ENCODE measurements around the gene HSD17B7. TPM values are rescaled to one million over a fixed set of nuclear protein-coding genes. Genes with fewer than 3 reads are reported as not detected.
"Not testable (repeated sequence)": the region's sequence is repeated elsewhere in the genome, so short reads cannot be mapped to it uniquely, and the experiment has no call there.

Gene HSD17B7
- total RNA-seq, 1 donor from 2014 or later: 4.6 TPM

GRCh38 chr1:162799995-162800830, 9.7 kb downstream of the HSD17B7 start:
- intact Hi-C loops (cut with DNase I): loop anchor here (2.0 kb wide), 1 partner anchor 187 kb away; no protein-coding TSS in a partner anchor
- DNase-seq (ENCODE audit: low spot score): not testable (repeated sequence)

- intact Hi-C loops (cut with DNase I); DNase-seq (ENCODE audit: low spot score): not testable (repeated sequence)
Measured at GRCh38 chr1:162807503-162807902, 17.0 kb downstream of the HSD17B7 start.

GRCh38 chr1:162812357-162812756, 21.9 kb downstream of the HSD17B7 start:
- not testable (repeated sequence) for DNase-seq (ENCODE audit: low spot score)

GRCh38 chr1:162818136-162818535, 27.6 kb downstream of the HSD17B7 start:
- DNase-seq (ENCODE audit: low spot score); intact Hi-C loops (cut with DNase I): not testable (repeated sequence)

More at GRCh38 chr1:162812357-162812756, 21.9 kb downstream of the HSD17B7 start:
- intact Hi-C loops (cut with DNase I): not testable (repeated sequence)

- intact Hi-C loops (cut with DNase I): not testable (repeated sequence)
Measured at GRCh38 chr1:162818666-162819065, 28.2 kb downstream of the HSD17B7 start.

GRCh38 chr1:162822391-162823200, 32.1 kb downstream of the HSD17B7 start:
- no peak for DNase-seq (ENCODE audit: low spot score)
- intact Hi-C loops (cut with DNase I): no loop called here

More at GRCh38 chr1:162818666-162819065, 28.2 kb downstream of the HSD17B7 start:
- not testable (repeated sequence) for DNase-seq (ENCODE audit: low spot score)

- intact Hi-C loops (cut with DNase I): no loop called here
- no peak for DNase-seq (ENCODE audit: low spot score)
Measured at GRCh38 chr1:162823231-162823630, 32.7 kb downstream of the HSD17B7 start.

- intact Hi-C loops (cut with DNase I): no loop called here
- no peak for DNase-seq (ENCODE audit: low spot score)
Measured at GRCh38 chr1:162823771-162824525, 33.4 kb downstream of the HSD17B7 start.

- DNase-seq (ENCODE audit: low spot score): no peak
Measured at GRCh38 chr1:162829268-162829667, 38.8 kb downstream of the HSD17B7 start.

GRCh38 chr1:162832470-162832869, 42.0 kb downstream of the HSD17B7 start:
- intact Hi-C loops (cut with DNase I): no loop called here
- DNase-seq (ENCODE audit: low spot score): no peak

More at GRCh38 chr1:162829268-162829667, 38.8 kb downstream of the HSD17B7 start:
- intact Hi-C loops (cut with DNase I): no loop called here

- DNase-seq (ENCODE audit: low spot score): no peak
- intact Hi-C loops (cut with DNase I): no loop called here
Measured at GRCh38 chr1:162835157-162835899, 44.8 kb downstream of the HSD17B7 start.

GRCh38 chr1:162838863-162839262, 48.4 kb downstream of the HSD17B7 start:
- intact Hi-C loops (cut with DNase I): no loop called here
- DNase-seq (ENCODE audit: low spot score): no peak

GRCh38 chr1:162840250-162840839, 49.8 kb downstream of the HSD17B7 start:
- intact Hi-C loops (cut with DNase I): no loop called here
- DNase-seq (ENCODE audit: low spot score): no peak

- DNase-seq (ENCODE audit: low spot score): no peak
- intact Hi-C loops (cut with DNase I): no loop called here
Measured at GRCh38 chr1:162844153-162844552, 53.7 kb downstream of the HSD17B7 start.

GRCh38 chr1:162846256-162847212, 56.0 kb downstream of the HSD17B7 start:
- intact Hi-C loops (cut with DNase I): no loop called here
- no peak for DNase-seq (ENCODE audit: low spot score)

- DNase-seq (ENCODE audit: low spot score): peak; percentile 83
- intact Hi-C loops (cut with DNase I): loop anchor here (2.0 kb wide), 1 partner anchor 467 kb away; no protein-coding TSS in a partner anchor
Measured at GRCh38 chr1:162847839-162848453, 57.4 kb downstream of the HSD17B7 start.

- intact Hi-C loops (cut with DNase I): loop anchor here (2.0 to 5.0 kb wide), 2 partner anchors 328 to 465 kb away; no protein-coding TSS in a partner anchor
- DNase-seq (ENCODE audit: low spot score): no peak
Measured at GRCh38 chr1:162849711-162850110, 59.2 kb downstream of the HSD17B7 start.

Measured in cardiac septum (tissue), 1 donor.